Upper lobe of left lung (tissue), 6 donors: ENCODE measurements around the gene HK1. TPM values are rescaled to one million over a fixed set of nuclear protein-coding genes. Genes with fewer than 3 reads are reported as not detected.
A peak's percentile ranks its signal among the peaks of the same experiment; 100 is the strongest.

Source experiments
- ATAC-seq, 2 donors: fragments of 200-7000 bp; cut with Tn5 transposase; one replicate each; pipeline ENCODE4 v1.9.1; 2022; ENCODE audit warnings: mild to moderate bottlenecking in 2 of 2, moderate library complexity in 2 of 2; ENCODE audit not compliant: low FRiP score in 2 of 2
- DNase-seq, 2 donors: peaks; one replicate each; pipeline ENCODE4 v3.0.0-alpha.2; 2019 to 2020
- H3K27ac ChIP-seq, 4 donors: fragments of 200-600 bp; sonication (generic); one replicate each; pipeline ENCODE4 v1.5.1; 2016 to 2019
- H3K27me3 ChIP-seq, 4 donors: fragments of 200-600 bp; sonication (generic); one replicate each; pipeline ENCODE4 v1.5.1; 2017 to 2019
- H3K36me3 ChIP-seq, 4 donors: fragments of 200-600 bp; sonication (generic); one replicate each; pipeline ENCODE4 v1.5.1; 2016 to 2019
- H3K4me1 ChIP-seq, 4 donors: fragments of 200-600 bp; sonication (generic); one replicate each; pipeline ENCODE4 v1.5.1; 2018 to 2019
- H3K4me3 ChIP-seq, 4 donors: fragments of 200-600 bp; sonication (generic); one replicate each; pipeline ENCODE4 v1.5.1; 2017 to 2019; ENCODE audit warnings: mild to moderate bottlenecking in 2 of 4, moderate library complexity in 1 of 4
- H3K9me3 ChIP-seq, 4 donors: fragments of 200-600 bp; sonication (generic); one replicate each; pipeline ENCODE4 v1.5.1; 2018 to 2019
- CTCF ChIP-seq, 6 experiments: fragments of 450-650 bp in 4 of 6; fragments of 200-600 bp in 2 of 6; sonication (generic) in 2 of 6; IDR thresholded peaks; one replicate each; pipeline ENCODE4 v1.5.1; 2016 to 2019; ENCODE audit warnings: antibody characterized with exemption in 6 of 6
- EP300 ChIP-seq, 4 donors: sonication (generic); formaldehyde crosslinking; IDR thresholded peaks; one replicate each; pipeline ENCODE4 v1.5.1; 2017; ENCODE audit warnings: antibody characterized with exemption in 4 of 4, control low read depth in 2 of 4
- POLR2A ChIP-seq, 4 donors: fragments of 450-650 bp; IDR thresholded peaks; one replicate each; pipeline ENCODE4 v1.5.1; 2016 to 2017; ENCODE audit warnings: antibody characterized with exemption in 4 of 4, mild to moderate bottlenecking in 2 of 4
- POLR2AphosphoS5 ChIP-seq, 2 donors: sonication (generic); formaldehyde crosslinking; IDR thresholded peaks; one replicate each; pipeline ENCODE4 v1.5.1; 2017; ENCODE audit warnings: antibody characterized with exemption in 2 of 2
- WGBS, 2 donors: methylation state at CpG; one replicate each; pipeline ENCODE4 v1.1.5; 2017 to 2018; 5-methylcytosine and 5-hydroxymethylcytosine counted together
- total RNA-seq, 6 donors: library from RNA; depleted of rRNA in 4 of 6; stranded (reverse); fragments of >200 nt in 4 of 6; gene quantifications; one replicate each; pipeline versions ENCODE4 v1.1.0 to v1.2.1, GENCODE V29; 2016 to 2021
- donor health status: DM: no; HTN: no; CAD: no; lungs with moderate emphysema.
- donor health status: DM: no; HTN: yes; CAD: no; lungs with severe emphysema.

HK1 gene
- total RNA-seq, 6 donors from 2014 or later = 60.8 to 98.5 (median 88.9) TPM

DNA sequence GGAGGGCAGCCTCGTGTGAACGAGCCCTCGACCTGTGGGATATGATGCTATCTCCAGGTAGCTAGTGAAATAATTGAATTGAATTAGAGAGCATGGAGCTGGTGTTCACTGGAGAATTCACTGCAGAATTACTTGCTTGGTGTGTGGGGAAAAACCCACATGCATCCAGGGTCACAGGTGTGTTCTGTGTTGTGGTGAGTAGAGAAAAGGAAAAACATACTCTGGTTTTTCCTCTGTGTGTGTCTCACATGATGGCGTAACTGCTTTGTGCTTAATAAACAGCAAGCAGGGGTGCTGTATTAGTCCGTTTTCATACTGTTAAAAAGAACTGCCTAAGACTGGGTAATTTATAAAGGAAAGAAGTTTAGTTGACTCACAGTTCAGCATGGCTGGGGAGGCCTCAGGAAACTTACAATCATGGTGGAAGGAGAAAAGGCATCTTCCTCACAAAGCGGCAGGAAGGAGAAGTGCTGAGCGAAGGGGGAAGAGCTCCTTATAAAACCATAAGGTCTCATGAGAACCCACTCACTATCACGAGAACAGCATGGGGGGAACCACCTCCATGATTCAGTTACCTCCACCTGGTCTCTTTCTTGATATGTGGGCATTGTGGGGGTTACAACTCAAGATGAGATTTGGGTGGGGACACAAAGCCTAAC, 75.8 kb downstream of the HK1 start:
- Histone ChIP-seq H3K9me3 (no peaks in the 10 kb centered on the region), H3K36me3 (peaks cover 0 to 3% (median 0%) of the 10 kb centered on the region in 4 donors), H3K4me1 (peaks cover 14 to 31% (median 22%) of the 10 kb centered on the region in 4 donors), H3K27me3 (no peaks in the 10 kb centered on the region), H3K4me3 (no peak overlapping the region), H3K27ac (no peak overlapping the region)
- ATAC-seq = no peak
- no peak for DNase-seq
- WGBS, 2 donors = 82 to 87% methylated on average over 8 of the region's 8 CpGs
- TF ChIP-seq CTCF (IDR thresholded peaks at IDR 0.05) (no peak), POLR2AphosphoS5 (IDR thresholded peaks at IDR 0.05) (no peak), POLR2A (IDR thresholded peaks at IDR 0.05) (no peak), EP300 (IDR thresholded peaks at IDR 0.05) (no peak)

GRCh38 chr10:69356187-69356586, 77.9 kb downstream of the HK1 start:
- Histone ChIP-seq H3K27ac (no peak overlapping the region), H3K4me3 (no peak overlapping the region), H3K36me3 (peaks cover 0 to 7% (median 2%) of the 10 kb centered on the region in 4 donors), H3K4me1 (peaks cover 30 to 43% (median 37%) of the 10 kb centered on the region in 4 donors), H3K27me3 (no peaks in the 10 kb centered on the region), H3K9me3 (no peaks in the 10 kb centered on the region)
- 91 to 93% methylated on average over 2 of the region's 2 CpGs for WGBS, 2 donors
- ATAC-seq (no peak), DNase-seq (no peak)
- TF ChIP-seq POLR2A (IDR thresholded peaks at IDR 0.05) (no peak), CTCF (IDR thresholded peaks at IDR 0.05) (no peak)

- Histone ChIP-seq H3K36me3 (peaks cover 0 to 12% (median 2%) of the 10 kb centered on the region in 4 donors), H3K4me3 (no peak overlapping the region), H3K9me3 (no peaks in the 10 kb centered on the region), H3K27me3 (no peaks in the 10 kb centered on the region), H3K4me1 (peaks cover 46 to 55% (median 51%) of the 10 kb centered on the region in 4 donors), H3K27ac (peak overlapping the region in 1 of 4 donors; percentile 80)
- ATAC-seq (no peak), DNase-seq (no peak)
- TF ChIP-seq POLR2AphosphoS5 (IDR thresholded peaks at IDR 0.05) = no peak
- WGBS, 2 donors = 82 to 84% methylated on average over 12 of the region's 12 CpGs
These were observed 80.0 kb downstream of the HK1 start for GRCh38 chr10:69358148-69358795.

GRCh38 chr10:69359148-69359547, 80.9 kb downstream of the HK1 start:
- ATAC-seq (no peak), DNase-seq (no peak)
- Histone ChIP-seq H3K36me3 (peaks cover 0 to 21% (median 2%) of the 10 kb centered on the region in 4 donors), H3K27ac (peak overlapping the region; percentile 48 to 82 (median 80)), H3K4me3 (no peak overlapping the region), H3K9me3 (no peaks in the 10 kb centered on the region), H3K4me1 (peaks cover 49 to 55% (median 50%) of the 10 kb centered on the region in 4 donors), H3K27me3 (no peaks in the 10 kb centered on the region)
- WGBS, 2 donors = 45 to 59% methylated on average over 3 of the region's 3 CpGs
- TF ChIP-seq POLR2A (IDR thresholded peaks at IDR 0.05) (no peak), EP300 (IDR thresholded peaks at IDR 0.05) (no peak), CTCF (IDR thresholded peaks at IDR 0.05) (no peak), POLR2AphosphoS5 (IDR thresholded peaks at IDR 0.05) (no peak)

DNA sequence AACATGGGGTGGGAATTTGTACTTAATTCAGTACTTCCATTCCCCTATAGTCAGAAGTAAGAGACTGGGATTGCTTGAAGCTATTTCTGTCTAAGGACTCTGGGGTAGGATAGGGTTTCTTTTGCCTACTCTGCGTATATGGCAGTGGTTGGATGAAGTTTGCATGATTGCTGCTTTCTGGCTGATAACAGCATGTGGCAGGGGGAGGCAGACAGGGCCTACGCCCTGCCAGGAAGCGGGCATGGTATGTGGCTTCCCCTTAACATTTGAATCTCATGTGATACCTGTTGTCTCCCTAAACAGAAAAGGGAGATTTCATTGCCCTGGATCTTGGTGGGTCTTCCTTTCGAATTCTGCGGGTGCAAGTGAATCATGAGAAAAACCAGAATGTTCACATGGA, 81.3 kb downstream of the HK1 start:
- no peaks in the 10 kb centered on the region for H3K27me3 ChIP-seq
- 69 to 88% methylated on average over 5 of the region's 5 CpGs for WGBS, 2 donors
- TF ChIP-seq POLR2A (IDR thresholded peaks at IDR 0.05) (no peak), CTCF (IDR thresholded peaks at IDR 0.05) (no peak), EP300 (IDR thresholded peaks at IDR 0.05) (no peak), POLR2AphosphoS5 (IDR thresholded peaks at IDR 0.05) (no peak)
- peaks cover 0 to 25% (median 2%) of the 10 kb centered on the region in 4 donors for H3K36me3 ChIP-seq
- DNase-seq = no peak
- no peak overlapping the region for H3K4me3 ChIP-seq
- H3K4me1 ChIP-seq = peaks cover 49 to 55% (median 50%) of the 10 kb centered on the region in 4 donors
- H3K27ac ChIP-seq = peak overlapping the region; percentile 48 to 82 (median 80)
- ATAC-seq = no peak
- H3K9me3 ChIP-seq = no peaks in the 10 kb centered on the region
